ENCODE data around the gene ZNF225. TPM values are rescaled to one million over a fixed set of nuclear protein-coding genes. Genes with fewer than 3 reads are reported as not detected.

ZNF225 gene
- 1 to 10 TPM; 2.5 to 2.9 TPM for total RNA-seq

DNA sequence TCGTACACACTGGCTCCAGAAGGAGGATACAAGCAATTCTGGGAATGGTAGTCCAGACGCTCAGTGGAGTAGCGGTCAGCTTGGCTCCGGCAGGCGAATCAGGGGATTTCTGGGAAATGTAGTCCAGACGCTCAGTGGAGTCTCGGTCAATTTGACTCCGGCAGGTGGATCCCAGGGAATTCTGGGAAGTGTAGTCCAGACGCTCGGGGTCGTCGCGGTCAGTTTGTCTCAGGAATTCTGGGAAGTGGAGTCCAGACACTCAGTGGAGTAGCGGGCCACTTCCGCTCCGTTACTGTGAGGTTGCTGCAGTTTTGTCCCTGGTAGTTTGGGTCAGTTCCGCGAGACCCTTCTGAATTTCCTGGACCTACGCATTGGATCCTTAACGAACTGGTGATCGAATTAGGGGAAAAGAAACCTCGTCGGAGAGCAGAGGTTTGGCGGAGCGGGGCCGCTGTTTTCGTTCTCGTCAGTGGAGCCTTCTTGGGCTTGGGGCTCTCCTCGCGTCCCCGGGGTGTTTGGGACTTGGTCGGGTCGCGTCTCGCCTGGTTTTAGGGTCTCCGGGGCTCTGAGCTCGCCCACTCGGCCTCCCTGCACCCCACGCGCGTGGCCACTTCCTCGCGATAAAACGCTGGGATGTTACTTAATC lies at the start of gene ZNF225:
TSS of gene ZNF225 (plus strand) at position 262 of the 646 bp plus-strand sequence. CDS start 2,429 bp downstream, outside the sequence.
- CTCF ChIA-PET = no interaction called here
- DNase-seq = peak; percentile 92
- POLR2A ChIA-PET = interaction anchor here (1.3 kb wide), 1 partner anchor 110 kb away, joined by 3 read pairs; no protein-coding TSS in a partner anchor
- H3K4me3 Mint-ChIP-seq = peak within 1 kb of the TSS; percentile 91
- H3K27me3 Mint-ChIP-seq = no peaks in the 10 kb centered on the region
- H3K27ac Mint-ChIP-seq = peak within 1 kb of the TSS; percentile 74
- H3K4me1 Mint-ChIP-seq (ENCODE audit: low read depth) = peaks cover 22% of the 10 kb centered on the region
- intact Hi-C loops (cut with micrococcal nuclease) = loop anchor here (1.0 to 5.0 kb wide), 8 partner anchors 19 to 191 kb away; partner anchors contain the start of genes ZNF155, ZNF224, ZNF227 and ZNF234
- H3K36me3 Mint-ChIP-seq = peaks cover 29% of the 10 kb centered on the region
- H3K9me3 Mint-ChIP-seq = peaks cover 36% of the 10 kb centered on the region

DNA sequence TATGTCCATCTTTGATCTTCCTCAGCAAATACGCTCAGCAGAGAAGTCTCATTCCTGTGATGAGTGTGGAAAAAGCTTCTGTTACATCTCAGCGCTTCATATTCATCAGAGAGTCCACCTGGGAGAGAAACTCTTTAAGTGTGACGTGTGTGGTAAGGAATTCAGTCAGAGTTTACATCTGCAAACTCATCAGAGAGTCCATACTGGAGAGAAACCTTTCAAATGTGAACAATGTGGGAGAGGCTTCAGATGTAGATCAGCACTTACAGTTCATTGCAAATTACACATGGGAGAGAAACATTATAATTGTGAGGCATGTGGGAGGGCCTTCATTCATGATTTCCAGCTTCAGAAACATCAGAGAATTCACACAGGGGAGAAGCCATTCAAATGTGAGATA lies 46.9 kb upstream of the ZNF225 start:
- DNase-seq = no peak
- Mint-ChIP-seq H3K4me3 (no peak overlapping the region), H3K4me1 (ENCODE audit: low read depth) (peaks cover 4% of the 10 kb centered on the region), H3K9me3 (peaks cover 69% of the 10 kb centered on the region), H3K27ac (no peak overlapping the region), H3K36me3 (peaks cover 61% of the 10 kb centered on the region), H3K27me3 (no peaks in the 10 kb centered on the region)
- CTCF ChIA-PET = no interaction called here
- intact Hi-C loops (cut with micrococcal nuclease) = no loop called here
- POLR2A ChIA-PET = no interaction called here

DNA sequence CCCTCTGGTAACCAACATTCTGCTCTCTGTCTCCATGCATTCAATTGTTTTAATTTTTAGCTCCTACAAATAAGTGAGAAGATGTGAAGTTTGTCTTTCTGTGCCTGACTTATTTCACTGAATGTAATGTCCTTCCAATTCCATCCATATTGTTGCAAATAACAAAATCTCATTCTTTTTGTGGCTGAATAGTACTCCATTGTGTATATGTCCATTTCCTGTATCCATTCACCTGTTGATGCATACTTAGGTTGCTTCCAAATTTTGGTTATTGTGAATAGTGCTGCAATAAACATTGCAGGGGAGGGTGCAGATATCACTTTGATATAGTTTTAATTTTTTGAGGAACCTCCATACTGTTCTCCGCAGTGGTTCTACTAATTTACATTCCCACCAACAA lies 43.8 kb upstream of the ZNF225 start:
- POLR2A ChIA-PET = no interaction called here
- H3K27me3 Mint-ChIP-seq = no peaks in the 10 kb centered on the region
- DNase-seq = no peak
- H3K27ac Mint-ChIP-seq = no peak overlapping the region
- CTCF ChIA-PET = no interaction called here
- H3K36me3 Mint-ChIP-seq = peaks cover 37% of the 10 kb centered on the region
- intact Hi-C loops (cut with micrococcal nuclease) = no loop called here
- peaks cover 20% of the 10 kb centered on the region for H3K4me1 Mint-ChIP-seq (ENCODE audit: low read depth)
- H3K9me3 Mint-ChIP-seq = peaks cover 54% of the 10 kb centered on the region
- H3K4me3 Mint-ChIP-seq = no peak overlapping the region

- Mint-ChIP-seq H3K4me1 (ENCODE audit: low read depth) (peaks cover 20% of the 10 kb centered on the region), H3K36me3 (peaks cover 26% of the 10 kb centered on the region), H3K27me3 (no peaks in the 10 kb centered on the region), H3K9me3 (peaks cover 35% of the 10 kb centered on the region), H3K27ac (peak within 1 kb of the TSS; percentile 43), H3K4me3 (peak within 1 kb of the TSS; percentile 87)
- ChIA-PET POLR2A (no interaction called here), CTCF (no interaction called here)
- DNase-seq = peak; percentile 87
- intact Hi-C loops (cut with micrococcal nuclease) = loop anchor here (1.0 kb wide), 4 partner anchors 22 to 245 kb away; partner anchors contain the start of genes ZNF222, ZNF224, ZNF225 and ZNF283
Observed at GRCh38 chr19:44071824-44072542, 41.2 kb upstream of the ZNF225 start, which contains the start of gene ZNF284. TSS of gene ZNF284 (plus strand) at chr19:44072159. CDS start at chr19:44076390, 4,231 bp downstream.

DNA sequence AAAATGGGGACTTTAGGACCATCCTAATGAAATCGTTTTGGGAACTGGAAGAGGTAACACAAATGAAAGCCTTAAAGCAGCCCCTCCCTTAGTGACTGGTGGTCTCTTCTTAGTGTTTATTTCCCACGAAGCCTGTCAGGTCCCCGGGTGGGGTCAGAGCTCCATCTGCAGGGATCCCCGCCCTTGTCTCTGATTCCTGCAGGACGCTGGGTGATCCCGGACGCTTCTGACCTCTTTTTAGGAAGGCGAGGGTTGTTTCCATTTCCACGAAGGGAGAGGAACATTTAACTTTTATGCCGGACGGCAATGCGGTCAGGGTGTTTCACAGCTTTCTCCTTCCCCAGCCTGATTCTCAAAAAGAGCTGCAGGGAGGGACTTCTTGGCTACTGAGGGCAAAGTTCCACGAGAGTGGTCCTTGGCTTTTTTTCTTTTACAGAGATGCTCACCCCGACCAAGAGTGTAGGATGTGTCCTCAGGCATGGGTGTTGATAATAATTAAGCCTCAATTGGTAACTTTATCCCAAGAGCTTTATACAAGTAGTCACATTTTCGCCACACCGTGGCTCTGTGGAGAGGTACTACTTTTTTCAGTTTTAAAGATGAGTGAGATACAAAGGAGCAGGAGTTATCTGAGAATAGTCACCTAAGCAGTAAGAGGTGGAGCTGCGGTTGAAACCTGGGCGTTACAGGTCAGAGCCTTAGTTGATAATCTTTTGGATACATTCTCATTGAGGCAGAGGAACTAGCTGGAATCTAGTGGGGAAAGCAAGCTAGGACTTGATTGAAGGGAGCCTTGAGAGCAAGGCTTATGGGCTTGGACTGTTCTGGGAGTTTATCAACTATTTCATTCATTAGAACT lies 40.4 kb upstream of the ZNF225 start:
- ChIA-PET POLR2A (no interaction called here), CTCF (no interaction called here)
- H3K9me3 Mint-ChIP-seq = peaks cover 30% of the 10 kb centered on the region

GRCh38 chr19:44076325-44076724 lies 36.9 kb upstream of the ZNF225 start:
- Mint-ChIP-seq H3K9me3 (peaks cover 4% of the 10 kb centered on the region), H3K27me3 (no peaks in the 10 kb centered on the region), H3K4me3 (no peak overlapping the region), H3K4me1 (ENCODE audit: low read depth) (peaks cover 16% of the 10 kb centered on the region), H3K36me3 (peaks cover 30% of the 10 kb centered on the region), H3K27ac (no peak overlapping the region)
- DNase-seq = no peak
- ChIA-PET POLR2A (no interaction called here), CTCF (no interaction called here)
- intact Hi-C loops (cut with micrococcal nuclease) = no loop called here

More for the DNA sequence above, 40.4 kb upstream of the ZNF225 start:
- peaks cover 20% of the 10 kb centered on the region for H3K4me1 Mint-ChIP-seq (ENCODE audit: low read depth)
- H3K36me3 Mint-ChIP-seq = peaks cover 26% of the 10 kb centered on the region
- no peaks in the 10 kb centered on the region for H3K27me3 Mint-ChIP-seq
- no peak overlapping the region for H3K27ac Mint-ChIP-seq
- intact Hi-C loops (cut with micrococcal nuclease) = loop anchor here (1.0 kb wide), 4 partner anchors 22 to 245 kb away; partner anchors contain the start of genes ZNF222, ZNF224, ZNF225 and ZNF283
- DNase-seq = peak; percentile 9
- H3K4me3 Mint-ChIP-seq = peak overlapping the region; percentile 87

GRCh38 chr19:44092108-44092507 lies 21.1 kb upstream of the ZNF225 start:
- no peaks in the 10 kb centered on the region for H3K27me3 Mint-ChIP-seq
- H3K4me3 Mint-ChIP-seq = no peak overlapping the region
- H3K36me3 Mint-ChIP-seq = peaks cover 10% of the 10 kb centered on the region
- H3K27ac Mint-ChIP-seq = no peak overlapping the region
- CTCF ChIA-PET = no interaction called here
- POLR2A ChIA-PET = no interaction called here
- no peak for DNase-seq
- peaks cover 11% of the 10 kb centered on the region for H3K4me1 Mint-ChIP-seq (ENCODE audit: low read depth)
- no peaks in the 10 kb centered on the region for H3K9me3 Mint-ChIP-seq
- intact Hi-C loops (cut with micrococcal nuclease) = loop anchor here (10.0 kb wide), 1 partner anchor 157 kb away; the partner anchor contains the start of gene ZNF45

DNA sequence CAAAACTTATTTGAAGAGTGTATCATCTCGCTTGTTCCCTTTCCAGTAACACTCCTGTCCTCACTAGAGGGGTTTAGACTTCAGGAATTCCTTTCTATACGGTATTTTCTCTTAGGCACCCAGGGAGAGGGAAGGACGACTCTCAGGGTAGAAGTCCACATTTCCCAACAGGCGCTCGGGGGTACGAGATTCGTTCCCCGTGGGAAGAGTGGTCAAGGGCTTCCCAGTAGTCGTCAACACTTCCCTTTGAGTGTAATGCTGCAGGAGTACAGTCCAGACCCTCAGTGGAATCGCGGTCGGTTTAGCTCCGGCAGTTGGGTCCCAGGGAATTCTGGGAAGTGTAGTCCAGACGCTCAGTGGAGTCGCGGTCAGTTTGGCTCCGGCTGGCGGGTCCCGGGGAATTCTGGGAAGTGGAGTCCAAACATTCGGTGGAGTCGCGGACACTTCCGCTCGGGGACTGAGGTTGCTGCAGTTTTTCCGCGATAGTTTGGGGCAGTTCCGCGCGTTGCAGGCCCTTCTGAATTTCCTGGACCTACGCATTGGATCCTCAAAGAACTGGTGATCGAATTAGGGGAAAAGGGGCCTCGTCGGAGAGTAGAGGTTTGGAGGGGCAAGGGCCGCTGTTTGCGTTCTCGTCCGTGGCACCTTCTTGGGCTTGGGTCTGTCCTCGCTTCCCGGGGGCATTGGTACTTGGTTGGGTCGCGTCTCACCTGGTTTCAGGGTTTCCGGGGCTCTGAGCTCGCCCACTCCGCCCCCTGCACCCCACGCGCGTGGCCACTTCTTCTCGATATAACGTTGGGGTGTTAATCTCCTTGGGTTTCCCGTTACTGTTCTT lies 19.1 kb upstream of the ZNF225 start, which contains the start of gene ZNF224:
TSS of gene ZNF224 (plus strand) at position 431 of the 835 bp plus-strand sequence. CDS start 3,513 bp downstream, outside the sequence.
- Mint-ChIP-seq H3K27me3 (no peaks in the 10 kb centered on the region), H3K27ac (peak within 1 kb of the TSS; percentile 88), H3K4me1 (ENCODE audit: low read depth) (peaks cover 14% of the 10 kb centered on the region), H3K4me3 (peak within 1 kb of the TSS; percentile 95), H3K36me3 (peaks cover 21% of the 10 kb centered on the region), H3K9me3 (no peaks in the 10 kb centered on the region)
- CTCF ChIA-PET = interaction anchor here (1.3 to 1.7 kb wide), 4 partner anchors 18 to 159 kb away, joined by 3 to 5 read pairs (median 4); partner anchors contain the start of gene ZNF45
- DNase-seq = peak; percentile 90
- intact Hi-C loops (cut with micrococcal nuclease) = loop anchor here (1.0 to 10.0 kb wide), 5 partner anchors 19 to 159 kb away; partner anchors contain the start of genes ZNF222, ZNF225, ZNF230 and ZNF284
- POLR2A ChIA-PET = no interaction called here

- no peaks in the 10 kb centered on the region for H3K27me3 Mint-ChIP-seq
- ChIA-PET POLR2A (no interaction called here), CTCF (no interaction called here)
- no peak overlapping the region for H3K4me3 Mint-ChIP-seq
- intact Hi-C loops (cut with micrococcal nuclease) = no loop called here
- no peak for DNase-seq
- H3K36me3 Mint-ChIP-seq = peaks cover 64% of the 10 kb centered on the region
- peaks cover 7% of the 10 kb centered on the region for H3K4me1 Mint-ChIP-seq (ENCODE audit: low read depth)
- peaks cover 79% of the 10 kb centered on the region for H3K9me3 Mint-ChIP-seq
- H3K27ac Mint-ChIP-seq = no peak overlapping the region
Observed at GRCh38 chr19:44107751-44108150, 5.4 kb upstream of the ZNF225 start.

DNA sequence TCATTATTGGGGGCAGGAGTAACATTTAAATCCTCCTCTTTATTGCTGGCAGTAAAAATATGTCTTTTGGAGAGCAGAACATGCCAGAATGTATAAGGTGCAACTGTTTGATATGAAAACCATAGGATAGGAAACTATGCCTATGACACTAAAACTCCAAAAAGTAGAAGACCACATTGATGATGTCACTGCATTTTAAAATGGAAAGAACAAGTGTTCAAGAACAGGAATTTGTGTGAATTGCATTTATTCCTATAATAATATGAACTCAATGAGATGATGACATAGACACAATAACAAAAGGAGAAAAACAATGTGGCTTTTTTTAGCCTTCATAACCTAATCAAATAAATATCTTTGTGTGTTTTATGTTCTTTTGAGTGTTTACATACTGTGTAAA lies 3.7 kb upstream of the ZNF225 start:
- CTCF ChIA-PET = no interaction called here
- intact Hi-C loops (cut with micrococcal nuclease) = no loop called here
- H3K36me3 Mint-ChIP-seq = peaks cover 47% of the 10 kb centered on the region

GRCh38 chr19:44111910-44112463 lies 1.2 kb upstream of the ZNF225 start:
- Mint-ChIP-seq H3K9me3 (peaks cover 49% of the 10 kb centered on the region), H3K4me3 (peak overlapping the region; percentile 36), H3K36me3 (peaks cover 33% of the 10 kb centered on the region), H3K27me3 (no peaks in the 10 kb centered on the region), H3K4me1 (ENCODE audit: low read depth) (peaks cover 22% of the 10 kb centered on the region), H3K27ac (no peak overlapping the region)
- POLR2A ChIA-PET = no interaction called here
- intact Hi-C loops (cut with micrococcal nuclease) = loop anchor here (2.0 to 5.0 kb wide), 3 partner anchors 29 to 130 kb away; partner anchors contain the start of genes ZNF155, ZNF227 and ZNF234
- CTCF ChIA-PET = interaction anchor here (1.3 kb wide), 1 partner anchor 18 kb away, joined by 3 read pairs; the partner anchor contains the start of gene ZNF224
- DNase-seq = no peak

More for the DNA sequence above, 3.7 kb upstream of the ZNF225 start:
- Mint-ChIP-seq H3K4me1 (ENCODE audit: low read depth) (peaks cover 16% of the 10 kb centered on the region), H3K9me3 (peaks cover 68% of the 10 kb centered on the region), H3K27ac (no peak overlapping the region), H3K4me3 (no peak overlapping the region), H3K27me3 (no peaks in the 10 kb centered on the region)
- POLR2A ChIA-PET = no interaction called here
- DNase-seq = no peak
